ENCODE measurements around the gene MRI1. TPM values are rescaled to one million over a fixed set of nuclear protein-coding genes. Genes with fewer than 3 reads are reported as not detected.

MRI1 gene
- total RNA-seq, 3 donors from 2014 or later = 45.9 to 72.4 (median 71.4) TPM

Other genes with a start within 250 kb of the MRI1 start
- gene C19orf53, start 9.9 kb downstream of the MRI1 start, total RNA-seq = 100 to 1,000 TPM; 134 to 175 (median 137) TPM
- 1 to 10 TPM; 1.1 to 8.5 (median 6.9) TPM for gene ZSWIM4, start 30.9 kb downstream of the MRI1 start, total RNA-seq
- gene NANOS3, start 112.6 kb downstream of the MRI1 start, total RNA-seq = not detected
- 1 to 10 TPM; 1.3 to 6.3 (median 1.6) TPM for gene BRME1, start 141.6 kb downstream of the MRI1 start, total RNA-seq
- 10 to 100 TPM; 16.6 to 50.1 (median 43.6) TPM for gene CC2D1A, start 141.7 kb downstream of the MRI1 start, total RNA-seq
- gene PODNL1, start 173.9 kb downstream of the MRI1 start, total RNA-seq = 1 to 10 TPM in 2 of 3 donors, under 1 TPM in 1; 0.80 to 8.8 (median 2.3) TPM
- 10 to 100 TPM; 13.4 to 22.7 (median 19.0) TPM for gene DCAF15, start 188.0 kb downstream of the MRI1 start, total RNA-seq
- 1 to 10 TPM; 2.6 to 3.7 (median 3.6) TPM for gene RFX1, start 241.8 kb downstream of the MRI1 start, total RNA-seq

Measured in breast epithelium (tissue), 3 donors.